GM12878 (cell line): ENCODE data around the gene STAB2. TPM values are rescaled to one million over a fixed set of nuclear protein-coding genes. Genes with fewer than 3 reads are reported as not detected.

Source experiments
- ATAC-seq: fragments of 200-7000 bp; cut with Tn5 transposase; 3 replicates; pipeline ENCODE4 v1.9.1; 2020; ENCODE audit warnings: mild to moderate bottlenecking, moderate library complexity
- BruUV-seq: library from RNA; stranded (reverse); fragments of 400-500 nt; replicated peaks from 2 replicates; lab custom pipeline; 2021; lab: Mats Ljungman, UMichigan
- CTCF ChIA-PET: fragments of 300-600 bp; sonication (Branson Sonifier 250); formaldehyde crosslinking; extraction: SDS; loops from one replicate; lab custom pipeline; 2021; ENCODE audit warnings: inconsistent platforms; lab: Yijun Ruan, JAX
- POLR2A ChIA-PET: fragments of 350-600 bp; formaldehyde crosslinking; extraction: SDS; loops from one replicate; lab custom pipeline; 2021; ENCODE audit warnings: inconsistent platforms; lab: Charles Lee
- RAD21 ChIA-PET: fragments of 300-600 bp; sonication (Branson Sonifier 250); formaldehyde crosslinking; loops from one replicate; lab custom pipeline; 2023; ENCODE audit warnings: antibody characterized with exemption; ENCODE audit not compliant: unreplicated experiment; lab: Charles Lee
- SMC1A ChIA-PET: fragments of 300-600 bp; sonication (Branson Sonifier 250); formaldehyde crosslinking; loops from one replicate; lab custom pipeline; 2023; ENCODE audit not compliant: unreplicated experiment, uncharacterized antibody; lab: Charles Lee
- DNase-seq: peaks from one replicate; pipeline ENCODE4 v3.0.0-alpha.2; 2011; ENCODE audit warnings: low read depth, low spot score
- FAIRE-seq: peaks from 3 replicates; lab custom pipeline; 2011; peaks lifted over from hg19 to GRCh38; lab: Jason Lieb, UNC
- H2AFZ ChIP-seq: 2 replicates; pipeline ENCODE4 v1.6.0; 2011; ENCODE audit warnings: low read depth, low read length, control low read depth; ENCODE audit not compliant: control insufficient read depth
- H3K27ac ChIP-seq: 2 replicates; pipeline ENCODE4 v1.5.1; 2011; ENCODE audit warnings: control low read depth; ENCODE audit not compliant: control insufficient read depth, insufficient read depth
- H3K27me3 ChIP-seq, 2 experiments: replicated peaks in 1 of 2; 2 replicates each; pipeline versions ENCODE4 v1.6.0 to v1.6.1; 2011; ENCODE audit warnings: low read length in 1 of 2; ENCODE audit not compliant: control insufficient read depth in 2 of 2, insufficient read depth in 2 of 2
- H3K36me3 ChIP-seq, 2 experiments: 2 replicates each; pipeline ENCODE4 v1.5.1; 2011; ENCODE audit warnings: low read length in 1 of 2; ENCODE audit not compliant: control insufficient read depth in 2 of 2, insufficient read depth in 2 of 2
- H3K4me1 ChIP-seq: 2 replicates; pipeline ENCODE4 v1.6.1; 2011; ENCODE audit warnings: mild to moderate bottlenecking, low read length, moderate library complexity, mixed read lengths; ENCODE audit not compliant: control insufficient read depth, insufficient read depth
- H3K4me2 ChIP-seq: 2 replicates; pipeline ENCODE4 v1.6.0; 2011; ENCODE audit warnings: control low read depth; ENCODE audit not compliant: control insufficient read depth, insufficient read depth
- H3K4me3 ChIP-seq: fragments of 200-600 bp; sonication (generic); 2 replicates; pipeline ENCODE4 v1.5.1; 2016
- H3K79me2 ChIP-seq: 2 replicates; pipeline ENCODE4 v1.6.0; 2011; ENCODE audit warnings: low read length; ENCODE audit not compliant: control insufficient read depth, insufficient read depth
- H3K9ac ChIP-seq: 2 replicates; pipeline ENCODE4 v1.8.0; 2011; ENCODE audit warnings: low read length, control low read depth, mixed read lengths; ENCODE audit not compliant: control insufficient read depth, insufficient read depth
- H3K9me3 ChIP-seq: replicated peaks from 3 replicates; pipeline ENCODE4 v1.5.1; 2011; ENCODE audit warnings: mild to moderate bottlenecking, low read length; ENCODE audit not compliant: control insufficient read depth, insufficient read depth
- H4K20me1 ChIP-seq: 2 replicates; pipeline ENCODE4 v1.6.0; 2011; ENCODE audit not compliant: control insufficient read depth, insufficient read depth
- BCLAF1 ChIP-seq: fragments of 450-650 bp; IDR thresholded peaks from 2 replicates; pipeline ENCODE4 v1.6.1; 2017; ENCODE audit warnings: antibody characterized with exemption, mild to moderate bottlenecking, moderate library complexity
- EP300 ChIP-seq, 2 experiments: fragments of 150-350 bp in 1 of 2; IDR thresholded peaks; 2 replicates each; pipeline ENCODE4 v1.6.1; 2011 to 2012; ENCODE audit warnings: low read depth in 2 of 2, low read length in 2 of 2, borderline replicate concordance in 1 of 2, improper control_type of control experiment in 1 of 2, inconsistent platforms in 1 of 2; ENCODE audit not compliant: control insufficient read depth in 1 of 2
- FOS ChIP-seq: IDR thresholded peaks from 3 replicates; pipeline ENCODE4 v1.6.1; 2011; ENCODE audit warnings: borderline replicate concordance; ENCODE audit not compliant: insufficient read length; ENCODE audit errors: extremely low read depth
- HSF1 ChIP-seq: fragments of 150-350 bp; IDR thresholded peaks from 2 replicates; pipeline ENCODE4 v1.6.1; 2014; ENCODE audit warnings: mild to moderate bottlenecking, low read depth, low read length
- YBX1 ChIP-seq: fragments of 450-650 bp; IDR thresholded peaks from 2 replicates; pipeline ENCODE4 v1.6.1; 2016; ENCODE audit warnings: antibody characterized with exemption
- YY1 ChIP-seq: IDR thresholded peaks from 2 replicates; pipeline ENCODE4 v1.6.1; 2011; ENCODE audit warnings: low read depth, mild to moderate bottlenecking, low read length
- ZNF687 ChIP-seq: fragments of 450-650 bp; IDR thresholded peaks from 2 replicates; pipeline ENCODE4 v1.6.1; 2017; ENCODE audit warnings: mild to moderate bottlenecking, moderate library complexity
- WGBS: methylation state at CpG from one replicate; pipeline ENCODE4 v1.1.6; 2016; ENCODE audit warnings: low lambda C conversion rate; ENCODE audit not compliant: insufficient replicate concordance, insufficient coverage; ENCODE audit errors: missing lambda C conversion rate; 5-methylcytosine and 5-hydroxymethylcytosine counted together
- in situ Hi-C: fragments of 300-500 bp; cut with MboI; formaldehyde crosslinking; loops from 9 replicates; pipeline ENCODE4 v1.14.3; 2018; ENCODE audit warnings: mixed read lengths
- intact Hi-C: fragments of 100-400 bp; cut with micrococcal nuclease; formaldehyde crosslinking; loops from one replicate; pipeline ENCODE4 v1.14.2; 2022; ENCODE audit not compliant: unreplicated experiment
- polyA plus RNA-seq, 11 experiments: library from polyadenylated mRNA; depleted of rRNA in 4 of 11; unstranded in 6 of 11; stranded (reverse) in 5 of 11; fragments of >200 nt; fragmentation: Nextera tagmentation in 4 of 11; fragmentation: Illumina TruSeq in 1 of 11; extraction: Ambion mirVana in 4 of 11; extraction: Trizol in 1 of 11; gene quantifications; 1 replicate in 1 of 11; 2 replicates in 10 of 11; pipeline versions ENCODE4 v1.2.1 to v1.2.3, GENCODE V29; 2011 to 2016; ENCODE audit warnings: inconsistent platforms in 2 of 11, missing spikeins in 2 of 11, low read depth in 1 of 11
- total RNA-seq, 4 experiments: library from RNA; depleted of rRNA in 3 of 4; stranded (reverse); fragments of >200 nt in 3 of 4; fragmentation: Illumina TruSeq in 1 of 4; extraction: Trizol in 1 of 4; gene quantifications; 2 replicates each; pipeline versions ENCODE4 v1.2.1 to v1.2.3, GENCODE V29; 2013 to 2021

Gene STAB2
- total and polyA plus RNA-seq, 10 of the 15 experiments (the other 5 are each of a cell fraction or from before 2014, with no cell fraction given), result 0.37 TPM; not detected in 9

GRCh38 chr12:103558879-103559278 lies 28.2 kb upstream of the STAB2 start:
- ATAC-seq (no peak), DNase-seq (no peak), FAIRE-seq (no peak)
- Histone ChIP-seq H3K9me3 (no peaks in the 10 kb centered on the region; the same call in 1 of the 3 replicates), H3K4me2 (no peak overlapping the region), H3K9ac (no peak overlapping the region), H3K79me2 (no peaks in the 10 kb centered on the region), H3K4me3 (no peak overlapping the region), H3K4me1 (no peaks in the 10 kb centered on the region), H4K20me1 (no peaks in the 10 kb centered on the region), H2AFZ (no peak overlapping the region), H3K36me3 (no peaks in the 10 kb centered on the region), H3K27me3 (no peaks in the 10 kb centered on the region), H3K27ac (no peak overlapping the region)
- intact Hi-C loops (no loop called here), in situ Hi-C loops (no loop called here)
- ChIA-PET RAD21 (no interaction called here), POLR2A (no interaction called here), CTCF (no interaction called here), SMC1A (interaction anchor here (1.1 to 2.5 kb wide), 3 partner anchors 10 to 675 kb away, joined by 3 to 9 read pairs (median 5); no protein-coding TSS in a partner anchor)
- WGBS, result 38% methylated on average over 1 of the region's 1 CpG
- no TSS peak for BruUV-seq
- TF ChIP-seq YY1, result no peak
- TF ChIP-seq HSF1, result no peak
- no peak for TF ChIP-seq YBX1
- no peak for TF ChIP-seq BCLAF1
- no peak for TF ChIP-seq EP300 (IDR thresholded peaks at IDR 0.05; ENCODE audit: borderline replicate concordance in 1 of 2, control insufficient read depth in 1 of 2, low read depth in 2 of 2, low read length in 2 of 2)
- no peak for TF ChIP-seq FOS
- TF ChIP-seq ZNF687, result no peak
